ENCODE data around the gene S1PR4. TPM values are rescaled to one million over a fixed set of nuclear protein-coding genes. Genes with fewer than 3 reads are reported as not detected.

S1PR4 gene
- total RNA-seq, 1 experiment from 2014 or later: 0.28 TPM

GRCh38 chr19:3129112-3129511 lies 49.5 kb upstream of the S1PR4 start (continued):
- TF ChIP-seq ZNF425 (CRISPR knock-in tag; conservative IDR thresholded peaks at IDR 0.05) (no peak), NFYB (CRISPR knock-in tag; conservative IDR thresholded peaks at IDR 0.05; ENCODE audit: low read depth) (no peak), RELA (CRISPR knock-in tag; IDR thresholded peaks at IDR 0.05; ENCODE audit: borderline replicate concordance) (no peak), HMGA2 (CRISPR knock-in tag; IDR thresholded peaks at IDR 0.05) (no peak), ZNF121 (CRISPR knock-in tag; IDR thresholded peaks at IDR 0.05) (no peak), NFE2L1 (CRISPR knock-in tag; IDR thresholded peaks at IDR 0.05) (no peak)

GRCh38 chr19:3131168-3131567 lies 47.4 kb upstream of the S1PR4 start:
- Mint-ChIP-seq H3K4me3 (no peak overlapping the region), H3K36me3 (no peaks in the 10 kb centered on the region), H3K27ac (no peak overlapping the region), H3K27me3 (ENCODE audit: low read depth) (no peaks in the 10 kb centered on the region; the same call in 1 of the 2 replicates), H3K4me1 (peaks cover 9% of the 10 kb centered on the region), H3K9me3 (no peaks in the 10 kb centered on the region)
- CTCF ChIA-PET: interaction anchor here (0.6 to 6.4 kb wide), 15 partner anchors 11 to 1068 kb away, joined by 3 to 84 read pairs (median 4); partner anchors contain the start of genes CELF5 and TLE6
- POLR2A ChIA-PET: no interaction called here
- no peak for TF ChIP-seq ZMAT4 (CRISPR knock-in tag; IDR thresholded peaks at IDR 0.05)
- no peak for TF ChIP-seq ATF2 (CRISPR knock-in tag; IDR thresholded peaks at IDR 0.05; ENCODE audit: borderline replicate concordance, low read depth)
- TF ChIP-seq EMX1 (CRISPR knock-in tag; IDR thresholded peaks at IDR 0.05): no peak
- DNase-seq (ENCODE audit: low spot score) (no peak), ATAC-seq (no peak)

- Mint-ChIP-seq H3K4me3 (no peak overlapping the region), H3K9me3 (no peaks in the 10 kb centered on the region), H3K27me3 (ENCODE audit: low read depth) (no peaks in the 10 kb centered on the region; the same call in 1 of the 2 replicates), H3K36me3 (no peaks in the 10 kb centered on the region), H3K4me1 (peaks cover 9% of the 10 kb centered on the region), H3K27ac (peak overlapping the region; percentile 72)
- POLR2A ChIA-PET: no interaction called here
- TF ChIP-seq IRF1 (CRISPR knock-in tag; IDR thresholded peaks at IDR 0.05) (no peak), TEAD1 (CRISPR knock-in tag; IDR thresholded peaks at IDR 0.05) (no peak), FOXP4 (CRISPR knock-in tag; IDR thresholded peaks at IDR 0.05) (no peak), USF1 (CRISPR knock-in tag; IDR thresholded peaks at IDR 0.05) (no peak), FOXK1 (CRISPR knock-in tag; IDR thresholded peaks at IDR 0.05) (no peak), ESRRA (CRISPR knock-in tag; IDR thresholded peaks at IDR 0.05; ENCODE audit: borderline replicate concordance) (no peak), ATF6 (CRISPR knock-in tag; IDR thresholded peaks at IDR 0.05) (no peak), ZNF263 (CRISPR knock-in tag; IDR thresholded peaks at IDR 0.05; ENCODE audit: low read depth) (no peak), ATF2 (CRISPR knock-in tag; IDR thresholded peaks at IDR 0.05; ENCODE audit: borderline replicate concordance, low read depth) (no peak), ETV6 (CRISPR knock-in tag; IDR thresholded peaks at IDR 0.05) (no peak)
- DNase-seq (ENCODE audit: low spot score) (no peak), ATAC-seq (peak; percentile 38)
- CTCF ChIA-PET: interaction anchor here (1.1 to 1.7 kb wide), 5 partner anchors 24 to 183 kb away, joined by 4 to 7 read pairs (median 6); no protein-coding TSS in a partner anchor
Measured at GRCh38 chr19:3132971-3133792, 45.4 kb upstream of the S1PR4 start.
